ENCODE results near the gene SCFD1. TPM values are rescaled to one million over a fixed set of nuclear protein-coding genes. Genes with fewer than 3 reads are reported as not detected.
"Not testable (repeated sequence)": the region's sequence is repeated elsewhere in the genome, so short reads cannot be mapped to it uniquely, and the experiment has no call there.

SCFD1 gene
- total and polyA plus RNA-seq, 2 donors from 2014 or later, result 52.0 to 74.4 TPM

- intact Hi-C loops (cut with DNase I), result no loop called here
- H3K4me3 ChIP-seq (ENCODE audit: low read length in 3 of 3), result no peak overlapping the region
- H3K36me3 ChIP-seq (ENCODE audit: control insufficient read depth in 2 of 3, insufficient read depth in 3 of 3, low read length in 3 of 3), result no peaks in the 10 kb centered on the region
- no peaks in the 10 kb centered on the region for H3K9me3 ChIP-seq (ENCODE audit: control insufficient read depth in 2 of 3, insufficient read depth in 1 of 3, low read length in 3 of 3)
- no peaks in the 10 kb centered on the region for H3K27me3 ChIP-seq (ENCODE audit: control insufficient read depth, insufficient read depth, low read length)
- FAIRE-seq, result no peak
- no peak for DNase-seq
- H3K4me1 ChIP-seq (ENCODE audit: control insufficient read depth in 2 of 3, insufficient read depth in 2 of 3, low read depth in 1 of 3, low read length in 3 of 3), result no peaks in the 10 kb centered on the region
- H3K27ac ChIP-seq (ENCODE audit: low read depth in 2 of 2, low read length in 2 of 2), result no peak overlapping the region
- no peak overlapping the region for H3K9ac ChIP-seq (ENCODE audit: low read length in 3 of 3)
- TF ChIP-seq CTCF (IDR thresholded peaks at IDR 0.05; ENCODE audit: borderline replicate concordance, extremely low read depth, insufficient read depth), result no peak
Measured at GRCh38 chr14:30573226-30573814, 48.8 kb upstream of the SCFD1 start.

GRCh38 chr14:30573966-30574365 is 48.2 kb upstream of the SCFD1 start:
- Histone ChIP-seq H3K9me3 (ENCODE audit: control insufficient read depth in 2 of 3, insufficient read depth in 1 of 3, low read length in 3 of 3) (no peaks in the 10 kb centered on the region), H3K27me3 (ENCODE audit: control insufficient read depth, insufficient read depth, low read length) (no peaks in the 10 kb centered on the region), H3K4me3 (ENCODE audit: low read length in 3 of 3) (no peak overlapping the region), H3K9ac (ENCODE audit: low read length in 3 of 3) (no peak overlapping the region), H3K4me1 (ENCODE audit: control insufficient read depth in 2 of 3, insufficient read depth in 2 of 3, low read depth in 1 of 3, low read length in 3 of 3) (no peaks in the 10 kb centered on the region), H3K27ac (ENCODE audit: low read depth in 2 of 2, low read length in 2 of 2) (no peak overlapping the region), H3K36me3 (ENCODE audit: control insufficient read depth in 2 of 3, insufficient read depth in 3 of 3, low read length in 3 of 3) (no peaks in the 10 kb centered on the region)
- FAIRE-seq (no peak), DNase-seq (no peak)
- TF ChIP-seq CTCF (IDR thresholded peaks at IDR 0.05; ENCODE audit: borderline replicate concordance, extremely low read depth, insufficient read depth), result no peak
- intact Hi-C loops (cut with DNase I), result no loop called here

- H3K36me3 ChIP-seq (ENCODE audit: control insufficient read depth in 2 of 3, insufficient read depth in 3 of 3, low read length in 3 of 3); H3K4me3 ChIP-seq (ENCODE audit: low read length in 3 of 3); H3K27me3 ChIP-seq (ENCODE audit: control insufficient read depth, insufficient read depth, low read length); FAIRE-seq; H3K4me1 ChIP-seq (ENCODE audit: control insufficient read depth in 2 of 3, insufficient read depth in 2 of 3, low read depth in 1 of 3, low read length in 3 of 3); H3K27ac ChIP-seq (ENCODE audit: low read depth in 2 of 2, low read length in 2 of 2); H3K9me3 ChIP-seq (ENCODE audit: control insufficient read depth in 2 of 3, insufficient read depth in 1 of 3, low read length in 3 of 3); H3K9ac ChIP-seq (ENCODE audit: low read length in 3 of 3); DNase-seq; intact Hi-C loops (cut with DNase I): not testable (repeated sequence)
Measured at GRCh38 chr14:30574777-30575176, 47.3 kb upstream of the SCFD1 start.

- FAIRE-seq; DNase-seq; intact Hi-C loops (cut with DNase I); H3K9me3 ChIP-seq (ENCODE audit: control insufficient read depth in 2 of 3, insufficient read depth in 1 of 3, low read length in 3 of 3); H3K36me3 ChIP-seq (ENCODE audit: control insufficient read depth in 2 of 3, insufficient read depth in 3 of 3, low read length in 3 of 3); H3K27ac ChIP-seq (ENCODE audit: low read depth in 2 of 2, low read length in 2 of 2); H3K4me1 ChIP-seq (ENCODE audit: control insufficient read depth in 2 of 3, insufficient read depth in 2 of 3, low read depth in 1 of 3, low read length in 3 of 3); H3K4me3 ChIP-seq (ENCODE audit: low read length in 3 of 3); H3K9ac ChIP-seq (ENCODE audit: low read length in 3 of 3); H3K27me3 ChIP-seq (ENCODE audit: control insufficient read depth, insufficient read depth, low read length): not testable (repeated sequence)
Measured at GRCh38 chr14:30576333-30576732, 45.8 kb upstream of the SCFD1 start.

Data from kidney (tissue), 14 donors.